Activated naive CD4-positive, alpha-beta T cell (primary cell): ENCODE measurements around the gene SLX4IP.
A peak's percentile ranks its signal among the peaks of the same experiment; 100 is the strongest.

Source experiments
- DNase-seq, 4 experiments: peaks; one replicate each; lab custom pipeline; 2025; lab: John Stamatoyannopoulos, UW

The SLX4IP gene

GRCh38 chr20:10666221-10667076 is 231.3 kb downstream of the SLX4IP start:
- no peak for DNase-seq

GRCh38 chr20:10667077-10667401 is 231.9 kb downstream of the SLX4IP start:
- DNase-seq = no peak

- no peak for DNase-seq
Measured at GRCh38 chr20:10667560-10668167, 232.6 kb downstream of the SLX4IP start.

- no peak for DNase-seq
Measured at GRCh38 chr20:10668677-10669368, 233.7 kb downstream of the SLX4IP start.

DNA sequence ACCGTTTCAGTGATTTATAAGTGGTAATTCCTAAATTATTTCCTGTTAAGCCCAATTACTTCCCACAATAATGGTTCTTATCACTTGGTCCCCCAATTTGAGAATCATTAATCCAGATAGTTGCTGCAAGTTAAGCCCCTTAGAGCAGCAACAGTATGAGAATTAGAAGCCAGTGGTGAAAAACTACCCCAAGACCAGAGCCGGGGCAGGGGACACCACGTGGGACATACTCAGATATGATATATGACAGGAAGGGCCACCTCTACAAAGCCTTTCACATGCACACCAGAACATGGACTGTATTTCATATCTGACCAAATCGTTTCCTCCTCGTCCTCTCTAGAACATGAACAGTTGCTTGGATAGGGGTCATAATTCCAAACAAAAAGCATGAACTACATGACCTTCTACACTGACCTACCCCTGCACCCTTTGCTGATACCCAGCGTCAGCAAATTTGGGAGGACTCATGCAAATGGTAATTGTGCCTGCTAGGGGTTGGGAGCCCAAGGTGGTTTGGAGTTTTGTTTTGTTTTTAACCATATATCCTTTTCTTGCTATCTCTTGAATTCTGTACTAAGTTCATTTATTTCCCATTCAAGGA is 234.8 kb downstream of the SLX4IP start:
- DNase-seq = no peak

- DNase-seq = no peak
Measured at GRCh38 chr20:10670501-10671220, 235.6 kb downstream of the SLX4IP start.

DNA sequence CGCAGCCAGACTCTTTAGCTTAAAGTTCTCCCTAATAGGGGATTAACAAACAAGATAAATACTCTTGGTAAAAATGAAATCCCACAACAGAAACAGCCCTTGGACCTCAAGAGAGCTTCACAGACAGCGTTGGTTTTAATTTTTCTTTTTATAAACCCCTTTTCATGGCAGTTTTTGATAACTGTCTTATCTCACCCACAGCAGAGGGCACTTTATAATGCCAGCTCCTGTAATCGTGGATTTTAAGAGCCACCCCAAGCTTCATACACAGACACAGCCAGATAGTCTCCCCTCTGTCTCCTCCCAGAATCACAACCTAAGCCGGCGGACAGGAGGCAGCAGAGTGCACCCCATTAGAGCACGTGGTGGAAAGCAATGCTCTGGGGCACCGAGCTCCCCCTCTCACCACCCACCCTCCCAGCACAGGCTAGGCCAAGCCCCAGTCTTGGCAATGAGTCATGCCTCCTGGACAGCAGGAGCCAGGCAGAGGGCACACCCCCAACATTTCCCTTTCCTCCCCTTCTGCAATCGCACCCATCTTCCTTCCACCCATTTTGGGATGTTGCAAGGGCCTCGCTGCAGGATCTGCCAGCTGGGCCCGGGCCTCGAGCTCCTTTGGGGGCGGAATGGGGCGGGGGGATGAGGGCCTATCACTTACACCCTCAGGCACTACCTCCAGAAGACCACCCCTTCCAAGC is 236.3 kb downstream of the SLX4IP start:
- no peak for DNase-seq

DNA sequence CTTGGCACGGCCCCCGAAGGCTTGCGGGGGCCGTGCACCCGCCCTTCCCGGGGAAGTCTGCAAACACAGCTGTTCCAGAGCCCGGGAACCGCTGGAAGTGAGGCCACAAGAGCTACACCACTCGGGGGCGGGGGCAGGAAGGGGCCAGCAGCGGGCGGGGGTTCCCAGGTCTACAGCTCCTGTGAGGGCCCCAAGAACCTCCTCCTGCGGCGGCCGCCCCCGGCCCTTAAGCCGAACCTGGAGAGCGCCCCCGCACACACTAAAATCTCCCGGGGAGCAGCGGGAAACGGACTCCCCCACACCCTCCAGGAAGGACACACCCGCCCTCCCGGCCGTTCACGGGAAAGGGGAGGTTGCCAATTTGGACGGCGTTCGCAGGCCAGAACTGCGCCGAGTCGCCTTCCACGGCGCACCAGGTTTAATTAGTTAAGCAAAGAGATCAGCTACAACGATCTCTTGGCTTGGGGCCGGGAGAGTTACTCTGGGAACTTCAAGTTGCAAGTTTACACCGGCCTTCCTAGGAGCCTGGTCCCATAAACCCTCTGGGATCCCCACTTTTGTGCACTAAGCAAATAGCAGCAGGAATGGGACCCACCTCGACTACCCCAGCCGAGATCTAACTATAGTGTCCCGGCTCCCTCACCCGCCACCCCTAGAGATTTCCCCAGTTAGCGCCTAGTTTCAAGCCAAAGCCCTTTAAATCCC is 237.0 kb downstream of the SLX4IP start:
- DNase-seq = no peak

DNA sequence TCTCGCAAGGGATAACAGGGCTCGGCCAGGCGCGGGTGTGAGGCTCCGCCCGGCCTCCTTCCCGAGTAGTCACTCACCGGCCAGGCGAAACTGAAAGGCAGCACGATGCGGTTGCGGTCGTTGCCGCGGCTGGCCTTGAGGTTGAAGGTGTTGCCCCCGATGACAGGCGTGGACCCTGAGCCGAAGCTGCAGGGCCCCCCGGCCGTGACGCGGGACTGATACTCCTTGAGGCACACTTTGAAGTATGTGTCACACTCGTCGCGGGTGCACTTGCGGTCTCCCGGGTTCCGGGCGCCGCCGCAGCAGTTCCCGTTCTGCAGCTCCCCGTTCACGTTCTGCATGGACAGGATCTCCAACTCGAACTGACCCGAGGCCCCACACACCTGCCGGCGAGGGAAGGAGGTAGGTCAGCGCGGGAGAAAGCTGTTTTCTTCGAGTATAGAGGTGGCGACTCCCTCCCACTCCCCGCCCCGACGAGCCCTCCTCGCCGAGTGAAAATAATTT is 237.6 kb downstream of the SLX4IP start:
- peak in 1 of 4 experiments; percentile 10 for DNase-seq

GRCh38 chr20:10673176-10673841 is 238.2 kb downstream of the SLX4IP start:
- no peak for DNase-seq

DNA sequence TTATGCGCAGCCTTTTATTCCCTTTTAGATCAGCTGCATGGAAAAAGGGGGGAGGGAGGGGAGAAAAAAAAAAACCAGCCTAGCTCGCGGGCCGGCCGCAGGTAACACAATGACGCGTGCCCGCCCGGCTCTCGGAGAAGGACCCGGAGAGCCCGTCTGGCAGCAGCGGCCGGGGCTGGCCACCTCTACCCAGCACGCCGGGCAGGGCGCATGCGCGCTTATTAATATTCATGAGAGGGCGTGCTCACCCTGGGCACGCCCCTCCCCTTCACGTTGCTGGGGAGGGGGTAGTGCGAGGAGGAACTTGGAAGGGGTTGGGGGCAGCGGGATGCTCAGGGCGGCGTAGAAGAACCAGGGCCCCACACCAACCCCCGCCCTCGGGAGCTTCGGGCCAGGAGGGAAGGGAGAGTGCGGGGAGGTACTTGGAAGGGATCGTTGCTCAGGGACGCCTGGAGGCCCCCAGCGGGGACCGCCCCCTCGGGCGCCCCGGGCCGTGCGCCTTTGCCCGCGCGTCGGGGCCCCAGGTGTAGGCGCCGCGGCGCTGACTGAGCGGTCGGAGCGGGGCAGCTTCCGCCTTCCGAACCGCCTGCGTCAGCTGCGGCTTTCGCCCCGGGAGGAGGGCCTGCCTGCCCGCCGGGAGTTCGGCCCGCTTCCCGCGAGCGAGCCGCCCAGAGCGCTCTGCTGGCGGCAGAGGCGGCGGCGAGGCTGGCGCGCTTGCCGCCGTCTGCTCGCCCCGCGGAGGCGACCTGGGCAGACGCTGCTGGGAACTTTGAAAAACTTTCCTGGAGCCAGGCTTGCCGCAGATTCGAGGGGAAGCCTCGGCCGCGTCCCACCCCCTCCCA is 239.0 kb downstream of the SLX4IP start, which contains the start of gene JAG1:
Gene JAG1 (minus strand): TSS at position 158 of the 842 bp plus-strand sequence. CDS start 469 bp downstream, outside the sequence.
- peak in 1 of 4 experiments; percentile 4 for DNase-seq

GRCh38 chr20:10674684-10675449 is 239.8 kb downstream of the SLX4IP start:
- no peak for DNase-seq

DNA sequence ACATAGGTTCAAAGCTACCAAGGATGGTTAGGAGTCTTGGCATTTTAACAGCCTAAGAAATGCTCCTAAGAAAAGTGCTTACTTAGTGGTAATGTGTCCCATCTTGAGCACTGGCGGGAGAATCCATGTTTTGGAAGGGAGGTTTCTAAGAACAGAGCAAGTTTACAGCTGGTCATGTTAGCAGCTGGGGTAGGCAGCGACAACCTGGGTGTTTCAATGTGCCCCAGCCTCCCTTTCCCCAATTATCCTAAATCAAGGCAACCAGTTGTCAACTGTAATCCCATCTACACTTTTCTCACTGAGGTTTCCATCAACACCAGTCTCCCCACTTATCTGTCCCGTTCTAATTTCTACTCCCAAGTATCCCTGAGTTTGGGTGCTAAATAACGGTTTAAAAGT is 240.3 kb downstream of the SLX4IP start:
- no peak for DNase-seq

DNA sequence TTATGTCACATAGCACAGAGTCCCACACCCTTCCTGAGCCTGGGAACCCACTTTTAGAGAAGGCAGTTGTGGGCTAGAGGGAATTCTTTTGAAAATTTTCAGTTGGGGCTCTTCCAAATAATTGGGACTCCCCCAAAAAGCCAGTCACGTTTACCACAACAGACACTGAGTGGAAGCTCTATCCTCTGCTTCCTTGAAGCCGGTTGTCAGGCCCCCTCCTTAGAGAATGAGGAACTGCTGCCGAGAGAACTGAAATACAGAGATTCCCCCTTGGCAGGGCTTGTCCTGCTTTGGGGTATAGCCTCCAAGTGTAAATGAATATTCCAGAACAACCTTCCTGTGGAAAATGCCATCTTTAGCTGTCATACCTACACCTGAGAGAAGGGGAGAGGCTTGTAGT is 241.4 kb downstream of the SLX4IP start:
- DNase-seq = no peak
